ENCODE data around the gene NFKBIL1.

The NFKBIL1 gene

DNA sequence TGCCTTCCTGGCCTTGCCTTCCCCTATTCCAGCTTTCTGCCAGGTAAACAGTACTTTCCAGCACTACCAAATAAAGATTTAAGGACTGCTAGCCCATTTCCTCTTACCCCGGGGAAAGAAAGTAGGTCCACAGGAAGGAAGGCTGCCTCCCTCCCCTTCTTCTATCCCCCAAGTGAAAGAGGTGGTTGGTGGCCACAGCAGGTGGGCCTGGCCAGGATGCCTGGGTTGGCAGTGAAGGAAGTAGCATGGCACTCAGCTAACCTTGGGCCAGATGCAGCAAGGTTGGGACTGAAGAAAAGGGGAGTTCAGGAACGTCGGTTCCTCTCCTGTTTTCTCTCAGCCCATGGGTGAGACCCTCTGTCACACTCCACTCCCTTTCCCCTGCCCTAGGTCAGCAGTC, 8.9 kb downstream of the NFKBIL1 start:
- DNase-seq (ENCODE audit: low read depth), result no peak
- TF ChIP-seq, protein P1, sequence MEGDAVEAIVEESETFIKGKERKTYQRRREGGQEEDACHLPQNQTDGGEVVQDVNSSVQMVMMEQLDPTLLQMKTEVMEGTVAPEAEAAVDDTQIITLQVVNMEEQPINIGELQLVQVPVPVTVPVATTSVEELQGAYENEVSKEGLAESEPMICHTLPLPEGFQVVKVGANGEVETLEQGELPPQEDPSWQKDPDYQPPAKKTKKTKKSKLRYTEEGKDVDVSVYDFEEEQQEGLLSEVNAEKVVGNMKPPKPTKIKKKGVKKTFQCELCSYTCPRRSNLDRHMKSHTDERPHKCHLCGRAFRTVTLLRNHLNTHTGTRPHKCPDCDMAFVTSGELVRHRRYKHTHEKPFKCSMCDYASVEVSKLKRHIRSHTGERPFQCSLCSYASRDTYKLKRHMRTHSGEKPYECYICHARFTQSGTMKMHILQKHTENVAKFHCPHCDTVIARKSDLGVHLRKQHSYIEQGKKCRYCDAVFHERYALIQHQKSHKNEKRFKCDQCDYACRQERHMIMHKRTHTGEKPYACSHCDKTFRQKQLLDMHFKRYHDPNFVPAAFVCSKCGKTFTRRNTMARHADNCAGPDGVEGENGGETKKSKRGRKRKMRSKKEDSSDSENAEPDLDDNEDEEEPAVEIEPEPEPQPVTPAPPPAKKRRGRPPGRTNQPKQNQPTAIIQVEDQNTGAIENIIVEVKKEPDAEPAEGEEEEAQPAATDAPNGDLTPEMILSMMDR (conservative IDR thresholded peaks at IDR 0.05; ENCODE audit: low read depth, low read length), result no peak
- no peak overlapping the region for H3K4me3 ChIP-seq (ENCODE audit: low read depth, low read length)

DNA sequence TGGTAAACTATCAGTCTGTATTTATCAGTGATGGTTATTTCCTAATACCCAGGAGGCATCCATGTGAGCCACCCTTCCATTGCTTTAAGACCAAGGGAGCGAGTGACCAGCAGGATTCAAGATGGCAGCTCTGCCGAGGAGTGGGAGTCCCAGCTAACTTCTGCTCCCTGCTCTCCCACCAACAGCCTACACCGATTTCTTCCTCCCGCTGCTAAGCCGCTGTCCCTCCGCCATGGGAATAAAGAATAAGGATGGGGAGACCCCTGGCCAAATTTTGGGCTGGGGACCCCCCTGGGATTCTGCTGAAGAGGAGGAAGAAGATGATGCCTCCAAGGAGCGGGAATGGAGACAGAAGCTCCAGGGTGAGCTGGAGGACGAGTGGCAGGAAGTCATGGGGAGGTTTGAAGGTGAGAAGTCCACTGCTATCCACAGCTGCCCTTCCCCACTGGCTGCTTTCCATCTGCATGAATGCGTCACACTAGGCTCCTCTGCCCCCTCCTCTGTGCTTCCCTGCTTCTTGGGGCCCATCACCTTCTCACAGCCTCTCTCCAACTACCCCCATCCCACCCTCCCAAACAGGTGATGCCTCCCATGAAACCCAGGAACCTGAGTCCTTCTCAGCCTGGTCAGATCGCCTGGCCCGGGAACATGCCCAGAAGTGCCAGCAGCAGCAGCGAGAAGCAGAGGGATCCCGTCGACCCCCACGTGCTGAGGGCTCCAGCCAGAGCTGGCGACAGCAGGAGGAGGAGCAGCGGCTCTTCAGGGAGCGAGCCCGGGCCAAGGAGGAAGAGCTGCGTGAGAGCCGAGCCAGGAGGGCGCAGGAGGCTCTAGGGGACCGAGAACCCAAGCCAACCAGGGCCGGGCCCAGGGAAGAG, 10.3 kb downstream of the NFKBIL1 start:
- DNase-seq (ENCODE audit: low read depth), result no peak
- H3K4me3 ChIP-seq (ENCODE audit: low read depth, low read length), result no peak overlapping the region
- TF ChIP-seq, protein P1 (conservative IDR thresholded peaks at IDR 0.05; ENCODE audit: low read depth, low read length), result no peak

DNA sequence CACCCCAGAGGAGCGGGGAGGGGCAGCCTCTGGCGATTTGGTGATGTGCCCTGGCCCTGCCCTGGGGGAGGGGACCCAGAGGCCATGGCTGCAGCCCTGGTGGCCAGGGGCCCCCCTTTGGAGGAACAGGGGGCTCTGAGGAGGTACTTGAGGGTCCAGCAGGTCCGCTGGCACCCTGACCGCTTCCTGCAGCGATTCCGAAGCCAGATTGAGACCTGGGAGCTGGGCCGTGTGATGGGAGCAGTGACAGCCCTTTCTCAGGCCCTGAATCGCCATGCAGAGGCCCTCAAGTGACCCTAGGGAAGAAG, 10.9 kb downstream of the NFKBIL1 start:
- H3K4me3 ChIP-seq (ENCODE audit: low read depth, low read length), result no peak overlapping the region
- DNase-seq (ENCODE audit: low read depth), result no peak
- TF ChIP-seq, protein P1 (conservative IDR thresholded peaks at IDR 0.05; ENCODE audit: low read depth, low read length), result no peak

DNA sequence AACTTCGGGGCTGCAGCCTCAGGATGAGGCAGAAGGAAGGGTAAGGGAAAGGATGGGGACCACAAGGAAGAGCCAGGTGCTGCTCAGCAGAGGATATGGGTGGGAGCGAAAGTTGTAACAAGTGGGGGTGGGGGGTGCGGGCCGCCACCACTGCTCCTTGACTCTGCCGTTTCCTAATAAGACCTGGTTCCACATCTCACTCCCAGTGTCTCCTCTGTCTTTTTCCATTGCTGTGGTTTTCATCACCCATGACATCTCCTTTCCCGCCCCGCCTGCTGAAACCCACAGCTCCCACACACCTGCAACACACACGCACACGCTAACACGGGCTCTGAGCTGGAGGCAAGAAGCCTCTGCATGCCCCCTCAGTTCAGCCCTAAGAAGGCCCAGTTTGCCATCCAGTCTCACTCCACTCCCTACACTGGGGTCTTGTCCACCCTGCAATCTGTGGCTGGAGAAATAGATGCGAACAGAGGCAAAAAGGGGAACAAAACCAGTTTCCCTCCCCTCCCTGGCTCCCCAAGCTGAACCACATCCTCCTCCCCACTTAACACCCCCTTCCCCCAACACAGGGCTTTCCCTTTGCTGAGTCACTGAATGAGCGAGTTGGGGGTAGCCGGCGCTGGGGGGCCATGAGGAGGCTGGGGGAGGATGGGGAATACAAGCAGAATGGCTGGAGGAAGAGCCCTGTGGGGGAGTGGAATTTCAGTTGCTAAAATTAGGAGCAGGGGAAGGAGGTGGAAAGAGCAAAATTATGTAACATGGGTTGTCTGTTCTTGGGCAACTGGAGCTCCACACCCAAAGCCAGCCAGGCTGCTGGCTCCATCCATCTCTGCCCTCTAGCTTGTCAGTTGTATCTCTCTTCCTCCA, 11.5 kb downstream of the NFKBIL1 start:
- no peak for DNase-seq (ENCODE audit: low read depth)
- H3K4me3 ChIP-seq (ENCODE audit: low read depth, low read length), result no peak overlapping the region

DNA sequence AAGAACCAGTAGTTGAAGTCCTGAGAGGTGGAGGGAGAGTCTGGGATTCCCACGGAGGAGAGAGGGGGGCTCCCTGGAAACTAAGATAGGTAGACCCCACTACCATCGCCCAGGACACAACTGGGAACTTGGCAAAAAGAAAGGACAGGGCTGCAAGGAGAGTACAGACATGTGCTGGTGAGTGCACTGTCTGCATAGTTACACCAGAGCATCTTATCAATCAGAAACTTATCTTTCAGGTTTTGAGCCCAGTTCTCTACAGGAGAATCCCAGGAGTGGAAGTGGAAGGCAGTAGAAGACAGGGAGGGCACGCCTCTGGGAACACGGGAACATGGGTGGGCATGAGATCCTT, 12.2 kb downstream of the NFKBIL1 start:
- H3K4me3 ChIP-seq (ENCODE audit: low read depth, low read length), result no peak overlapping the region
- TF ChIP-seq, protein P1 (conservative IDR thresholded peaks at IDR 0.05; ENCODE audit: low read depth, low read length), result no peak
- DNase-seq (ENCODE audit: low read depth), result no peak

More for the DNA sequence above, 11.5 kb downstream of the NFKBIL1 start:
- TF ChIP-seq, protein P1 (conservative IDR thresholded peaks at IDR 0.05; ENCODE audit: low read depth, low read length), result no peak

DNA sequence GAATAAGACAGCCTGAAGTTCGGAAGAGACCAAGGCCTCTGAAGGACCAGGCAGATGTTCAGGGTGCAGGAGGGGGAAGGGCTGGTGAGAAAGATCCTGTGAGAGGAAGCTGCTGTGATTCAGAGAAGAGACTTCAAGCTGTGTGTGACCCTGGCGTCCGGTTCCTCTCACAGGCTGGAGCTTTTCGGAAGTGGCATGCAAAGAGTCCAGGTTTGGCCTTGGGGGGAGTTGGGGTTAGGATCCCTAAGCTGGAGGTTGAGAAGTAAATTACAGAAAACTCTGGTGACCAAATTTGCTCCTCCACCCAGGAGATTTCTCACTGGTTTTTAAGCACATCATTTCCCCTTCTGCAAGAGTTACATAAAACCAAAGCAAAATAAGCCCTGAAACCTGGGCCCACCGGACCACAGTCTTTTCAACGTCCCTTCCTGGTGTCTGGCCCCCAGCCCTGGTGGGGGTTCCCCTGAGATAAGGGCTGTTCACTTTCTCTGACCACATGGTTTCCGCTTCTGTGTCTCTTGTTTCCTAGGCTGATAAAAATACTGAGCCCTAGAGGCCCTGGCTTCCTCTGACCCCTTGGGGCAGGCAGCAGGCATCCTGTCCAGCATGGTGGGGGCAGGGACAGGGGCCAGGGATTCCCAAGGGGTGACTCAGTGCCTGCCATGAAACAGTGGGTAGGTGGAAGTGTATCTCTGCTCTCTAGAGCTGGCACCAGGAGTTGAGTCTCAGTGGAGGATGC, 12.7 kb downstream of the NFKBIL1 start:
- H3K4me3 ChIP-seq (ENCODE audit: low read depth, low read length), result no peak overlapping the region
- peak; percentile 76 for DNase-seq (ENCODE audit: low read depth)
- TF ChIP-seq, protein P1 (conservative IDR thresholded peaks at IDR 0.05; ENCODE audit: low read depth, low read length), result no peak
